B cell (primary cell): Measurements from ENCODE around the gene PGLYRP3.

Source experiments
- EZH2 ChIP-seq: IDR thresholded peaks from 2 replicates; pipeline ENCODE4 v1.6.1; 2012; ENCODE audit warnings: borderline replicate concordance, low read depth, mild to moderate bottlenecking, moderate library complexity, low read length; ENCODE audit not compliant: insufficient read depth, poor library complexity, severe bottlenecking
- TF ChIP-seq, protein P1 (sequence below): fragments of 200-600 bp; IDR thresholded peaks from one replicate; pipeline ENCODE4 v1.8.0; 2022; ENCODE audit warnings: antibody characterized with exemption, mild to moderate bottlenecking

DNA sequence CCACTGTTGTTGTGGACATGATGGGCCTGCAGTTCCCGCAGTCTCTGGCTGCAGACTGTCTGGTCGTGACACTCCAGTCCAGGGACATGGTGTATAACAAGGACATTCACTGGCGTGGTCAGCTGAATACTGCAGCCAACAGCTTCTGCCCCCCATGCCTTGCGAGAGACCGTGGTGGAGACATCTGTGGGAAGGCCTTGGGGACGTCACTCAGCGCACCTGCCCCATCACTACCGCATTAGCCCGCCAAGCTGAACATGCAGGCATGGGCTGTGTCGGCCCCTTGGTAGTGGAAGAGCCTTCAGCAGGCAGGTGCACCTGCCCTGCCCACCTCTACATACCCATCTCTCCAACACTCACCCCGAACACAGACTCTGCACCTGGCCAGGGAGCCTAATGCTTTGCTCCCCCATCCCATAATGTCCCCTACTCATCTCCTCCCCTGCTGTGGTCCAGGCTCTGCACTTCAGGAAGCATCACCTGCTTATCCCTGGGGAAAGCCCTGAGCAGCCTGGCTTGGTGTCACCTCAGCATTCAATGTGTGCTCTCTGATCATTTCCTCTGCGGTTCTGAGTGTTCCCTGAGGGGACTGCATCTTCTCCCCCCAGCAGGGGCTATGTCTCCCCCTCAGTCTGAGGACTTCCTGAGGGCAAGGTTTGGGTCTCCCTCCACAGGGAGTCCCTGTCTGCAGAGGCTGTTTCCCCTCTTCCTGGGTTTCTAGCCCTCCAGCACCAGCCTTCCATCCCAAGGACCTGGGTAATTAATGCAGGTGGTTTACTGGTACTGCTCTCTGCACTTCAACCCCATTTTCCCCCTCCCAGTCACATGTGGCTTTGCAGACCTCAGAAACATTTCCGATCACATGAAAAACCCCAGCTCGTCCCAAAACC is 32.7 kb upstream of the PGLYRP3 start:
- TF ChIP-seq, protein P1, sequence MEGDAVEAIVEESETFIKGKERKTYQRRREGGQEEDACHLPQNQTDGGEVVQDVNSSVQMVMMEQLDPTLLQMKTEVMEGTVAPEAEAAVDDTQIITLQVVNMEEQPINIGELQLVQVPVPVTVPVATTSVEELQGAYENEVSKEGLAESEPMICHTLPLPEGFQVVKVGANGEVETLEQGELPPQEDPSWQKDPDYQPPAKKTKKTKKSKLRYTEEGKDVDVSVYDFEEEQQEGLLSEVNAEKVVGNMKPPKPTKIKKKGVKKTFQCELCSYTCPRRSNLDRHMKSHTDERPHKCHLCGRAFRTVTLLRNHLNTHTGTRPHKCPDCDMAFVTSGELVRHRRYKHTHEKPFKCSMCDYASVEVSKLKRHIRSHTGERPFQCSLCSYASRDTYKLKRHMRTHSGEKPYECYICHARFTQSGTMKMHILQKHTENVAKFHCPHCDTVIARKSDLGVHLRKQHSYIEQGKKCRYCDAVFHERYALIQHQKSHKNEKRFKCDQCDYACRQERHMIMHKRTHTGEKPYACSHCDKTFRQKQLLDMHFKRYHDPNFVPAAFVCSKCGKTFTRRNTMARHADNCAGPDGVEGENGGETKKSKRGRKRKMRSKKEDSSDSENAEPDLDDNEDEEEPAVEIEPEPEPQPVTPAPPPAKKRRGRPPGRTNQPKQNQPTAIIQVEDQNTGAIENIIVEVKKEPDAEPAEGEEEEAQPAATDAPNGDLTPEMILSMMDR = no peak
- TF ChIP-seq EZH2 = no peak
